Stimulated activated CD8-positive, alpha-beta memory T cell treated with anti-CD3 and anti-CD28 coated beads, Interleukin-12 subunit alpha, Interleukin-12 subunit beta, amount 100 ng/mL, for 24 hours (primary cell): ENCODE measurements around the gene ONECUT2.
"Not testable (repeated sequence)": the region's sequence is repeated elsewhere in the genome, so short reads cannot be mapped to it uniquely, and the experiment has no call there.

ENCODE experiments used
- DNase-seq: peaks from one replicate; pipeline ENCODE4 v3.0.0-alpha.2; 2020; ENCODE audit errors: extremely low read depth

Gene ONECUT2

DNA sequence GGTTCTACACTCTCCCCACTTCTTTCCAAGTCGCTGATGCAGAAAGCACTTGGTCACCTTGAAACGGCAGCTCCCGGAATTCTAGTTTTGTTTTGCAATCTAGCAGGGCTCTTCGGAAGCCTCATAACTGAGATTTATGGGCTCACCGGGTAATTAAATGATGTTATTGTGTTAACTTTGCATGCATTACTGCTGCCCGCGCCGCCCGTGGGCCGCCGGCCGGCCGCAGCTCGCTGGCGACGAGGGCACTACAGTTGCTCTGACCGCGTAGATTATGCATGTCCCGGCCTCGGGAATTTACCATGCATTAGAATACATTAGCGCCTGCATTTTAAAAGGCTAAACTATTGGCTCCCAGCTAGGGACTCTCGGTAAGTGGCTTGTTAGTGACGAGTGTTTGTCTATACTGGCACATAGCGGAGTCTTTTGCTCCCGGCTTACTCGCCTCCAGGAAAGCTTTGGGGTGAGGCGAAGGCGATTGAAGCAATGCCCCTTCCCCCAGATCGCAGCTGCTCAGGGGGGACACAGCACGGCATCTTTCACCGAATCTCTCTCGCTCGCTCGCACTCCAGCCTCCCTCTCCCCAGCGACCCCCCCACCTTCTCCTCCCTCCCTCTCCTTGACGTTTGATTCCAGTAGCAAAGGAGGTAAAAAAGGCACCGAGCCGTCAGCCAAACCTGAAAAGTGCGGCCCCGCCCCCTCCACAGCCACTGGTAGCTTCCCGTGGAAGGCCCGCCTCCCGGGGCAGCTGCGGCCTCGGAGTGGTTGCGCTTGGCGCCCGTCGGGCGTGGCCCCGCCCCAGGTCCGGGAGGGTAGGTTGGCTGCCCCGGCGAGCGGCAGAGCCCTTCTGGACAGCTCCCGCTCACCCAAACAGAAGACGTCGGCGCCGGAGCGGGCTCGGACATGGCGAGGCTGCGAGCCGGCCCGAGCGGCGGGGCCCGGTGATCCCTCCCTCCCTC lies at the start of gene ONECUT2:
Gene ONECUT2, plus strand, starts transcription at position 839 of the 959 bp plus-strand sequence. CDS start 343 bp downstream, outside the sequence.
- peak; percentile 27 for DNase-seq

DNA sequence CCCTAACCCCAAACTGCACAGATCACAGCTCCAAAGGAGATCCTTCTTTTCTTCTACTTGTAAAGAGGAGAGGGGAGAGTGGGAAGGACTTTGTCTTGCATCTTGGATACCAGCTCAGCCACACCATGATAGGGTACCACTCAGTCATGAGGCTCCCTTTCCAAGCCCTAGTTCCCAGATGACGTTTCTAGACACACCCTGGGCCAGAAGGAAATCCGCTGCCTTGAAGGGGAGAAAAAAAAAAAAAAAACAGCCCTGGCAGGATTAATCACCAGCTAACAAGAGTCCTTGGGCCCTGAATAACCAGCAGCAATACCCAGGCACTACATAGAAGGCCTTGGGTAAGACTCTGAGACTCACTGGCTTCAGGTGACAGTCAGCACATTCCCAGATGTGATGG lies 45.9 kb upstream of the ONECUT2 start:
- DNase-seq, result no peak

DNA sequence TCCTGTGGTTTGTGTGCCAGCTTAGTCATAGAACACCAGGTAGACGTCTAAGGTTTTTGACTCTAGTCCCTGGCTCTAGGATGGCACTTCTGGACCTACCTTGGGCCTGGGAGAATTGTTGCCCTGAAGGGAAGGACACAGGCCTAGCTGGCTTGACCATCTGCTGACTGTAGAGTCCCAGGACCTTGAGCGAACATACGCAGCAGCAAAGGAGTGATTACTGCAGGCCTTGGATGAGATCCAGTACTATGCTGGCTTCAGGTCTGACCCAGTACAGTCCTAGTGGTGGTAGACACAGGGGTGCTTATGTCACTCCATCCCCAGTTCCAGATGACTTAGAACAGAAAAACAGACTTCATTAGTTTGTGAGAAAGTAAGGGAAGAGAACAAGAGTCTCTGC lies 45.1 kb upstream of the ONECUT2 start:
- no peak for DNase-seq

DNA sequence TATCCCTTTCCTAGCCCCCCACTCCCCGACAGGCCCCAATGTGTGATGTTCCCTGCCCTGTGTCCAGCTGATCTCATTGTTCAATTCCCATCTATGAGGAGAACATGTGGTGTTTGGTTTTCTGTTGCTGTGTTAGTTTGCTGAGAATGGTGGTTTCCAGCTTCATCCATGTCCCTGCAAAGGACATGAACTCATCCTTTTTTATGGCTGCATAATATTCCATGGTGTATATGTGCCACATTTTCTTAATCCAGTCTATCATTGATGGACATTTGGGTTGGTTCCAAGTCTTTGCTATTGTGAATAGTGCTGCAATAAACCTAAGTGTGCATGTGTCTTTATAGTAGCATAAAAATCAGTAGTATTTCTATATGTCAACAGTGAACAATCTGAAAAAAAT lies 40.4 kb upstream of the ONECUT2 start:
- not testable (repeated sequence) for DNase-seq

DNA sequence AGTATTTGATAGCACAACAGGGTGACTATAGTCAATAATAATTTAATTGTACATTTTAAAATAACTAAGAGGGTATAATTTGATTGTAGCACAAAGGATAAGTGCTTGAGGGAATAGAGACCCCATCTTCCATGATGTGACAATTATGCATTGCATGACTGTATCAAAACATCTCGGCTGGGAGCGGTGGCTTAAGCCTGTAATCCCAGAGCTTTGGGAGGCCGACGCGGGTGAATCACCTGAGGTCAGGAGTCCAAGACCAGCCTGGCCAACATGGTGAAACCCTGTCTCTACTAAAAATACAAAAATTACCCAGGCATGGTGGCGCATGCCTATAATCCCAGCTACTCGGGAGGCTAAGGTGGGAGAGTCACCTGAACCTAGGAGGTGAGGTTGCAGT lies 38.3 kb upstream of the ONECUT2 start:
- not testable (repeated sequence) for DNase-seq

DNA sequence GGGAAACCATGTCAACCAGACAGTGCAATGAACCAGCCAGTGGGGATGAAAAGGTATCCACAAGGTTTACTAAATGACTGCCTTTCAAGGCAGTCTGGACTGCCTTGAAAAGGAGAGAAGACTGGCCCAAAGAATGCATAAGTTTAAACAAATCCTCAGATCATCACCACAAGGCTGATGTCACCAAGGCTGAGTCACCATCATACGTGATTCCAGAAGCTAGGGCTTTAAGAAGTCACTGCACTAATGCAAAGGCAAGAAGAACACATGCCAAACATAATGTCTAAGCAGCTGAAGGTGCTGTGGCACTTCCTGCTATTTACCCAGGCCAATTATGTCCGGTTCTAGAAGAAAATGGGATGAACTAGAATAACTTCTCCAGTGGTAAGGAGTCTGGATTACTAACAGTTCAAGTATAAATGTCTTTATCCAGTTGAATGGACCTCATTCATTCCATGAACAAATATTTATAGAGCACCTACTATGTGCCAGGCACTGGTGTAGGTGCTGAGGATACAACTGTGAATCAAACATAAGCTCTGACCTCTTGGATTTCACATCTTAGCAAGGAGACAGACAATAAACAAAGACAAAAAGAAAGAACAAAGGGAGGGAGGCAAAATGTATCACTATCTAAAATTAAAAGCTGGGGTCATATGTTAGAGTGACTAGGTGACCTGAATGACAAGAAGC lies 37.6 kb upstream of the ONECUT2 start:
- no peak for DNase-seq

DNA sequence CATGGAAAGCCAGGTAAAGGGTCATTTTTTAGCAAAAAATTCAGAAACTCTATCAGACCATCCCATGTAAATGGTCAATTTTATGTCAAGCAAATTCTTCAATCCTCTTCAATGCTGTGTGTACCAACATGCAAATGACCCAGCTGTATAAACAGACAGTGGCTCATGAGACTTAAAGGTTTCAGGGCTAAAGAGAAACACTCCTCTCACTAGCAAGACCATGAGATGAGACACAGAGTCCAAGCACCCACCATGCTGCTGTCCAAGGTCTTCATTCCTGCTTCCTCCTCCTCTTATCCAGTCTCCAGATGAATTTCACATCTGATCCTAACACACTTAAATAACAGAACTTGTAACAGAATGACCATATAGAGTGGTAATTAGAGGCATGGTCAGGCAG lies 30.8 kb upstream of the ONECUT2 start:
- no peak for DNase-seq

DNA sequence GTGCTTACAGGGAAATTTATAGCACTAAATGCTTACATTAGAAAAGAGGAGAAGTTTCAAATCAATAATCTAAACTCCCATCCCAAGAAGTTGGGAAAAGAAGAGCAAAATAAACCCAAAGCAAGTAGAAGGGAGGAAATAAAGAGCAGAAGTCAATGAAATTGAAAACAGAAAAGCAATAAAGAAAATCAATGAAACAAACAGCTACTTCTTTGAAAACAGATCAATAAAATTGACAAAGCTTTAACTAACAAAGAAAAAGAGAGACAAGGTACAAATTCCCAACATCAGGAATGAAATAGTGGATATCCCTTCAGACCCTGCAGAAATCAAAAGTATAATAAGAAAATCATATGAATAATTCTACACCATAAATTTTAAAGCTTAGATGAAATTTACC lies 25.5 kb upstream of the ONECUT2 start:
- DNase-seq, result no peak

DNA sequence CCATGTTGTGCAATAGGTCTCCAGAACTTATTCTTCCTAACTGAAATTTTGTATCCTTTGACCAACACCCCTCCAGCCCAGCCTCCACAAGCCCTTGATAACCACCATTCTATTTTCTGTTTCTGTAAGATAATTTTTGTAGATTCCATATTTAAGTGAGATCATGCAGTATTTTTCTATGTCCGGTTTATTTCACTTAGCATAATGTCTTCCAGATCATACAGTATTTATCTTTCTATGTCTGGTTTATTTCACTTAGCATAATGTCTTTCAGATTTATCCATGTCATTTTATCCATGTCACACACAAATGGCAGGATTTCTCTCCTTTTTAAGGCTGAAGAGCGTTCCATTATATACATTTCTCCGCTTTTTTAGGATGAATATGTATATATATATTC lies 24.4 kb upstream of the ONECUT2 start:
- no peak for DNase-seq

DNA sequence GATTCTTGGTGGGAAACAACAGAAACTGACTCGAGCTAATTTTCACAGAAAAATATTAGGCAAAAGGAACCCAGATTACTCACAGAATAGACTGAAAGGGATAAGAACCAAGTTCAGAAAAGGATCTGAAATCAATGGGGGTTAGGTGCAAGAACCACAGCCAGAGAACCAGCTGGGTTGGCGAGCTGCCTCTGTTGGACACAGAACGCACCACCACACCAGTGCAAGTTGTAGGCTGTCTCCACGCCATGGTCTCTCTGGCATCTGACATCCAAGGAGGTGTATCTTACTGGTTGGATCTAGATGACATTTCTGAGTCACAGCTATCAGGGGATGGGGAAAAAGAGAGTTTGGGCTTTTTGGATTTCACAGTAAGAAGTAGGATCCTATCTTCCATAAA lies 18.6 kb upstream of the ONECUT2 start:
- no peak for DNase-seq

DNA sequence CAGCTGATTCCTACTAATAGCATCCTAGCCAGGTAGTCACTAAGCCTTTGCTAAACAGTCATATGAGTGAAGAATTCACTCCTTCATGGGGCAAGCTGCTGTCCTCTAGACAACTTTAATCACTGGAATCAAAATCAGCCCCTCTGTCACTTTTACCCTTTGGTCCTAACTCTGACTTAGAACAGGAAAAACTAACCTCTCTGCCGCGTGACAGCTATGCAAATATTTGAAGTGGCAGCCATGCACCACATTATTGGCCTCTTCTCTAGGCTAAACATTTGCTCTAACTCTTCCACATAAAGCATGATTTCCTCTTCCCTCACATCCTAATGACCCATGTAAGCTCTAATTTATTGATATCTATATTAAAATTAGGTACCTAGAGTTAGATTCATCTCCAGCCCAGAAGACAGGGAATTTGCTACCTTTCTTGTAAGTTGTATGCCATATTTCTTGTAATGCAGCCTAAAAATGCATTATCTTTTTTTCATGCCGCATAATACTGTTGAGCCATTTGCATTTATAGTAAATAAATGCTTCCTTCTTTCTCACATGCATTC lies 12.8 kb upstream of the ONECUT2 start:
- DNase-seq, result no peak

DNA sequence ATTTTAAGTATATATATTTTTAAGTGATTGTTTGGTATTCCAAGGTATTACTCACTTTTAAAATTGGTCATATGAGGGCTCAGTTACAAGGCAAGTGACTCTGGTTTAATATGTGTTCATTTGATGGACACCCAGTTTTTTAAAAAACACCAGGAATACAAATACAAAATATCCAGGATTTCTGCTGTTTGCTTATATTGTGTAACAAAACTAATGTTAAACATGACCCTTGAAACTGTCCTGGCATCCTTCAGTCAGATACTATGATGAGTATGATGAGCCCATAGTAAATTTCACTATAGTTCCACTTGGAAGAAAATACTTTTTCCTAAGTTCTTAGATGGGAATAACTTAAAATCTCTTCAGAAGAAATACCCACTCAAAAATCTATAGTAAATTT lies 11.4 kb upstream of the ONECUT2 start:
- no peak for DNase-seq

DNA sequence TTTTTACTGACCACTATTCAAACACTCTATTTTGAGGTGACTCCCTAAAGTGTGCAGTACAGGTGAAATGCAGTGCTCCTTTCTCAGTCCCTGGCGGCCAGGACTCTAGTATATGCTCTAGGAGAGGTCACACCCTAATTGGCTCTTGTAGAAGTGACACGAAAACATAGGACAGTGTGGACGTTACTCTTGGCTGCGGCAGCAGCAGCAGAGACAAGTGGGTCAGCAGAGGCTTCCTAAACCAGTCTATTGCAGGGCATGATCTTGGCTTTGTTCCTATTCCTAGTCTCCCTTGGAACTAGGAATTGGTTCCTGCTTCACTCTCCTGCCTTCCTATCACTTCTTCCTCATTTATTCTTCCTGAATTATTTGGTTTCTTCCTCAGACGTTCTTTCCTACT lies 10.1 kb upstream of the ONECUT2 start:
- DNase-seq, result no peak

DNA sequence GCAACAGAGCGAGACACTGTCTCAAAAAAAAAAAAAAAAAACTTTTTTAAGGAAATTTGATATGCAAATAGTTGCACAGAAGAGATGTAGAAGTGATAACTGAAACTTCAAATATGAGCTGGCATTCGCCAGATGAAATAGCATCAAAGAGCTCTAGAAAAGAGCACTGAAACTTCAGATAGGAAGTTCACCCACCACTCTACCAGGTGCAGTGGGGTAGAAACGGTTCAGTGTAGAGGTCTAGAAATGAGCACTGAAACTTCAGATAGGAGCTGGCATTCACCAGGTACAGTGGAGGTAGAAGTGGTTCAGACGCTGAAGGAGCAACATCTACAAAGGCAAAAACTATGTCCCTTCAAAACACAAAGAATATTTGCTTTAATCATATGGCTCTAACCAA lies 9.0 kb upstream of the ONECUT2 start:
- DNase-seq, result no peak

DNA sequence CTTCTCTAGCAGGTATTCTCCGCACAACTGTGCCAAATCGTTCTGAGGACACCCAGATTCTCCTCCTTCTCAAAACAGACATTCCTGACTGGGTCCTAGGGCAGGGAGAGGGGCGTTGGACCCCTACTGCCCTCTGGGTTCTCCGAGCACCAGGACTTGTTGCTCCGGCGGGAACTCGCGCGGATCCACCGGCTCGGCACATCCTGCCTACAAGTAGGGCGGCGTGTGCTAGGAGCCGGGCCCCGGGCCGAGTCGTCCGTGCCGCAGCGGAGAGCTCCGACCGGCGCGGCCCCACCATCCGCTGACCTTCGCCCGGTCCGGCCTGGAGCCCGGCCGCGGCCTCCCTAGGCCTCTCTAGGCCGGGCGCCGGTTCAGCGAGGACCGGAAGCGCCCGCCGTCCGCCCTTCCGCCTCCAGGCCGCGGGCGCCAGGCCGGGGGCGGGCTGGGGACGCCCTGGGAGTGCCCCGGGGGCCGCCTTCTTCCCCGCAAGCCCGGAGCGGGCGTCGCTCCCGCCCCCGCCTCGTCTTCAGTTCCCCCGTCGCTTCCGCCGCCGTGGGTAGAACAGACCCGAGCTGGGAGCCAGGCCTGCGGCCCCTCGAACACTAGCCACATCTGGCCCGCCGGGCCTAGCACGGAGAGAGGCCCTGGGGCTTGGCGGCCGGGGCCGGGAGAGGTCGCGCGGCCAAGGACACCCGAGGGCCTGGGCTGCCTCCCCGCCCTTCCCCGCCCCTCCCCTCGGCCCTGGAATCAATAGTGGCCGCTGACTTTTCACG lies 7.6 kb upstream of the ONECUT2 start:
- no peak for DNase-seq

DNA sequence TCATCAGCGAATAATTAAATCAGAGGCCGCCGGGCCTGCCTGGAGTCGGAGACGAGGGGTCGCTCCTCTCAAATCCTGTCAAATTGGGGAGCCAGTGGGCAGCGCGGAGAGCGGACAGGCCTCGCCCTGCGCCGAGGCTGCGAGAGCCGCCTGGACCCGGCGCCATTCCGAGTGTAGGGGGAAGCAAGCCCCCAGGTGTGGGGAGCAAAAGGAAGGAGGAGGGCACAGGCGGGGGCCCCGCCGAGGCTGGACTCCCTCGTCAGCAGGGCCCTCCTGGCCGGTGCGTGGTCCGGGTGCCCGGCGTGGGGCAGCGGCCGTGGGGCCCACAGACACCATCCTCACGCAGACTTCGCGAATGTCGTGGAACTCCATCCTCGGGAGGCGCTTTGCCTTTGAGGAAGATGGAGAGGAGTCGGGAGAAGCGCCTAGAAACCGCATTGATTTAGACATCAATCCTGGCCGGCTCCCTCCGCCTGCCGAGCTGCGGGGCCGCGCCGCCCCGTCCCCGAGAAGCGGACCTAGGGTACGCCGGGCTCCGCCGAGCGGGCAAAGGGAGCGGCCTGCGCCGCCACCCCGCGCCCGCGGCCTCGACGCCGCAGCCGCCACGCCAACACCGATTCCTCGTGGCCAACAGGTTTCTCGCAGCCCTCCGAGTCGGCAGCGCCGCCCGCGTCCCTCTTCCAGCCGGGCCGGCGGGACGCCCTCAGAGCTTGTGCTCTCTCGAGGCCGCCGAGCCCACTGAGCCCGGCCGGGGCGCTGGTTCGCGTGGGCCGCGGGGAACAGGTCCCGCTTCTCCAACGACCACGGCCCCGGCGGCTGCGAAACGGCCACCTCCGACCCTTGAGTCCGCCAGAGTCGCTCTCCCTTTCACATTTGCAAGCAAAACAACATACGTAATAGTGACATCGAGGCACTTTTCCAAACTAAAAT lies 6.7 kb upstream of the ONECUT2 start:
- no peak for DNase-seq

DNA sequence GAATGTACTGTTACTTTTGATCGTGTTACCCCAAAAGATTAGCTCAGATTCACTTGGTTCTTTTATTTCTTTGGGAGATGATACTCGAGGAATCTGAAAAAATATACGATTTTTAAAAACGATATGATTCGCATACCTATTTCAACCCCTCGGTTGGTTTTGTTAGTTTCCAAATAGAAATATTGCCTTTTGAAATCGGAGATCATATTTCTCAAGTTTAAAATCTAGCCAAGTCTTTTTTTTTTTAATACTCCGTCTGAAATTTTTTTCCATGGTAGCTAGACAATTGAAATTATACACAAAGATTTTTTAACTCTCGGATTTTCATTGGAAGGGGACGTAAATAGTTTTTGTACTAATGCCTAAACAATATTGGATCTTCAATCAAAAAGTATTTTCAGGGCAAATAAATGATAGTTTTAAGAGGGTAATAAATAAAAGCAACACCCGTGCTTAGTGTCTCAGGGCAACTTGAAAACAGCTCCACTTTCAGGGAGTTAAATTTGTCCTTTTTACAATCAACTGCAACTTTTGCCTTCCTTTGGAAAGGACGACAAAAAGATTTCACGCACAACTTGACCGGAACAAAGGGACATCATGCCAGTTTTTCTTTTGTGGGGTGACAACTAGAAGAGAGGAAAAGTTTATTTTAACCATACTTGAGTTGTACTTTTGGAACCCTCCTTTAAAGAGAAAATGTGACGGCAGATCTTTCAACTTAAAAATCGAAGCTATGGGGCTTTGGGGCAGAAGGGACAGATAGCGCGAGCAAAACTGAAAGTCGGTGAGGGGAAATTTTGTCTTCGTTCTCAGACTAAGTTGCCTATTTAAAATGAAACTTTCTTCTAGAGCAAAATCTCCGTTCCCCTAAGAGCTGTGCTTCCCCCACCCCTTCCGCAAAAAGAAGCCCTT lies 5.8 kb upstream of the ONECUT2 start:
- no peak for DNase-seq

DNA sequence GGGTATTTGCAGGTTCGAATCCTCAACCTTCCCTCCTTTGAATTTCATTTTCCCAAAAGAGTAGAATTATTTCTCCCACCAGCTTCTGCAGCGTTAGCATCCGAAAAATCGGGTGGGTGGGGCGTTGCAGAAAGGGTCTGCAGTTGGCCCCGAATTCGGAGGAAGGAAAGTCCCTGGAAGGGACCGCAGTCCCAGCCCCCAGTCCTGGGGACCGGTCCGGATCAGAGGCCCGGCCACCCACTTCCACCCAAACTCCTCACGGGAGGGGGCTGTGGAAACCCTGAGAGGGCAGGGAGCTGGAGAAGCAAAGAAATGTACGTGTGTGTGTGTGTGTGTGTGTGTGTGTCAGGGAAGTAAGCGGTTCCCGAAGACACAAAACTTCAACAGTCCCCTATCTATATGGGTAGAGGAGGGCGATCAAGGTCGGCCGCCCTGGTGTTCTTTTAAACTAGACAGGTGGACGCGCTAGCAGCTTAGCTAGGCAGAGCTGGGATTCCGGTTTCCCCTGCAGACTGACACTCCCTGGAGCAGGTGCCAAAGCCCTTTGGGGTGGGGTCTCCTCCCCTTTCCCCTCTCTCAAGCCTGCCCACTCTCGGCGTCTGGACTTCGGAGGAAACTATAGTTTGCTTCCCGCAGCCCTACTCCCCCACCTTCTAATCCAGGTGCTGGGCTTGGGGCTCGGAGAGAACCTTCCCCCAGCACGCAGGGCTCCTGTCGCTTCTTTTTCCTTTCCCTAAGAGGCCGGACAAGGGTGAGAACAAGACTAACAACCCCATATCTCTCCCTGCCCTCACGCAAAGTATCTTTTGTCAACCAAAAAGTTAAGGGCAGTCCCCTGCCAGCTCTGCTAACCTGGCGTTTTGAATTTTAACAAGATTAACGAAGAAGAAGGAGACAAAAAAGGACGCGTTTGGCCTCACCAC lies 4.8 kb upstream of the ONECUT2 start:
- DNase-seq, result no peak

DNA sequence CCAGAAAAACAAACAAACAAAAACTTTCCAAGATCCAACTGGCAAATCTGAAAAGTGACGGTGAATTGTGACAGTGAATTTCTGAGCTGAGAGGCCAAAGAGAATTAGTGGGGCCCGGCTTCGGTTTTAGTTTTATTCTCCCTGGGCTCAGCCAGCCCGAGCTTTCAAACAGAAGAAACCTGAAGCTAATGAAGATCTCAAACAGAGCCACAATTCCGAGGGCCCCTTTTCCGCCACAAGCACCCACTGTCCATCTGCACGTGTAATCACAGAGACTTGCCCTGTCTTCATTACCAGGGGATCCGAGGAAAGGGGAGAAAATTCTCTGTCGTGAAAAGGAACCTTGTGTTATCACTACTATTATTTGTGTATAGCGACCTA lies 4.2 kb upstream of the ONECUT2 start:
- no peak for DNase-seq
